Sigmoid colon (tissue), 7 donors: ENCODE results near the gene RGS7. TPM values are rescaled to one million over a fixed set of nuclear protein-coding genes. Genes with fewer than 3 reads are reported as not detected.

Source experiments
- DNase-seq: peaks from one replicate; pipeline ENCODE4 v3.0.0-alpha.2; 2019
- H3K27ac ChIP-seq, 4 donors: fragments of 200-600 bp; sonication (generic); one replicate each; pipeline ENCODE4 v1.5.1; 2016 to 2019; ENCODE audit warnings: mild to moderate bottlenecking in 1 of 4
- H3K27me3 ChIP-seq, 3 donors: fragments of 200-600 bp; sonication (generic); one replicate each; pipeline ENCODE4 v1.5.1; 2019; ENCODE audit warnings: mild to moderate bottlenecking in 1 of 3
- H3K36me3 ChIP-seq, 4 donors: fragments of 200-600 bp; sonication (generic); one replicate each; pipeline ENCODE4 v1.5.1; 2016 to 2019
- H3K4me1 ChIP-seq, 4 donors: fragments of 200-600 bp; sonication (generic); one replicate each; pipeline ENCODE4 v1.5.1; 2017 to 2019
- H3K4me3 ChIP-seq, 4 donors: fragments of 200-600 bp; sonication (generic); one replicate each; pipeline ENCODE4 v1.5.1; 2017 to 2019; ENCODE audit warnings: mild to moderate bottlenecking in 2 of 4, moderate library complexity in 1 of 4
- H3K9me3 ChIP-seq, 4 donors: fragments of 200-600 bp in 3 of 4; sonication (generic) in 3 of 4; one replicate each; pipeline versions ENCODE4 v1.5.1 to v1.6.1; 2013 to 2019
- EP300 ChIP-seq, 4 donors: sonication (generic); formaldehyde crosslinking; IDR thresholded peaks; one replicate each; pipeline ENCODE4 v1.6.1; 2017; ENCODE audit warnings: antibody characterized with exemption in 4 of 4
- POLR2A ChIP-seq, 2 donors: fragments of 450-650 bp; IDR thresholded peaks; one replicate each; pipeline ENCODE4 v1.6.1; 2016; ENCODE audit warnings: antibody characterized with exemption in 2 of 2, mild to moderate bottlenecking in 2 of 2, moderate library complexity in 2 of 2
- POLR2AphosphoS5 ChIP-seq, 4 donors: sonication (generic); formaldehyde crosslinking; IDR thresholded peaks; one replicate each; pipeline ENCODE4 v1.6.1; 2017; ENCODE audit warnings: antibody characterized with exemption in 4 of 4
- WGBS, 2 donors: extraction: QIAGEN DNeasy Blood & Tissue Kit; methylation state at CpG; one replicate each; pipeline ENCODE4 v1.1.7; 2013; 5-methylcytosine and 5-hydroxymethylcytosine counted together
- intact Hi-C: fragments of 100-400 bp; cut with DNase I; formaldehyde crosslinking; loops from one replicate; pipeline ENCODE4 v1.15.1; 2023
- polyA plus RNA-seq, 3 donors: library from polyadenylated mRNA; stranded (reverse); fragments of 200-250 nt; gene quantifications; one replicate each; pipeline ENCODE4 v1.2.3, GENCODE V29; 2013
- total RNA-seq, 4 donors: library from RNA; depleted of rRNA; stranded (reverse); fragments of >200 nt; gene quantifications; one replicate each; pipeline ENCODE4 v1.1.0, GENCODE V29; 2016
- TF ChIP-seq, protein P1 (sequence below), 4 experiments: fragments of 450-650 bp in 3 of 4; fragments of 200-600 bp in 1 of 4; IDR thresholded peaks; one replicate each; pipeline ENCODE4 v1.5.1; 2016 to 2019; ENCODE audit warnings: antibody characterized with exemption in 4 of 4, mild to moderate bottlenecking in 3 of 4, moderate library complexity in 2 of 4
- donor health status: healthy with polysubstance abuse.
- donor health status: Bipolar disorder and iron deficiency.
- donor health status: healthy.

Gene RGS7
- total and polyA plus RNA-seq, 7 donors = 0.10 to 1.8 (median 0.33) TPM; not detected in 4

DNA sequence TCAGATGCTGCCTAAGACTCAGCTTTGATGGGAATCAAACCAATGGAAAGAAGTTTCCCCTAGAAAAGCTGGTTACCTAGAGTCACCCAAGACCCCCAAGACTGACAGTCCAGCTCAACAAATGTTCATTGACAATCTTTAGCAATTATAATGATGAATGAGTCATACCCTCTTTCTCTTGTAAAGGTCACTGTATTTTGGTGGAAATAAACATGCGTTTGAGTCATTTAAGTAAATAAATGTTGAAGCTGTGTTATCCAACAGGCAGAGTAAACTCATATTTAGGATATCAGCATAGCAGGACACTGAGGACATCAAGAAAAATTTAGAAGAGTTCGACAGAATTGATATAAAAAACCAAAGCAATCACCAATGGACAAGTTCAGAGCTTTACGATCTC, 295.9 kb downstream of the RGS7 start:
- TF ChIP-seq EP300 (IDR thresholded peaks at IDR 0.05) (no peak), POLR2A (IDR thresholded peaks at IDR 0.05) (no peak), POLR2AphosphoS5 (IDR thresholded peaks at IDR 0.05) (no peak)
- TF ChIP-seq, protein P1, sequence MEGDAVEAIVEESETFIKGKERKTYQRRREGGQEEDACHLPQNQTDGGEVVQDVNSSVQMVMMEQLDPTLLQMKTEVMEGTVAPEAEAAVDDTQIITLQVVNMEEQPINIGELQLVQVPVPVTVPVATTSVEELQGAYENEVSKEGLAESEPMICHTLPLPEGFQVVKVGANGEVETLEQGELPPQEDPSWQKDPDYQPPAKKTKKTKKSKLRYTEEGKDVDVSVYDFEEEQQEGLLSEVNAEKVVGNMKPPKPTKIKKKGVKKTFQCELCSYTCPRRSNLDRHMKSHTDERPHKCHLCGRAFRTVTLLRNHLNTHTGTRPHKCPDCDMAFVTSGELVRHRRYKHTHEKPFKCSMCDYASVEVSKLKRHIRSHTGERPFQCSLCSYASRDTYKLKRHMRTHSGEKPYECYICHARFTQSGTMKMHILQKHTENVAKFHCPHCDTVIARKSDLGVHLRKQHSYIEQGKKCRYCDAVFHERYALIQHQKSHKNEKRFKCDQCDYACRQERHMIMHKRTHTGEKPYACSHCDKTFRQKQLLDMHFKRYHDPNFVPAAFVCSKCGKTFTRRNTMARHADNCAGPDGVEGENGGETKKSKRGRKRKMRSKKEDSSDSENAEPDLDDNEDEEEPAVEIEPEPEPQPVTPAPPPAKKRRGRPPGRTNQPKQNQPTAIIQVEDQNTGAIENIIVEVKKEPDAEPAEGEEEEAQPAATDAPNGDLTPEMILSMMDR (IDR thresholded peaks at IDR 0.05) = no peak
- Histone ChIP-seq H3K27me3 (no peaks in the 10 kb centered on the region), H3K9me3 (no peaks in the 10 kb centered on the region), H3K36me3 (no peaks in the 10 kb centered on the region), H3K4me3 (no peak overlapping the region), H3K4me1 (no peaks in the 10 kb centered on the region), H3K27ac (no peak overlapping the region)
- intact Hi-C loops = no loop called here
- no peak for DNase-seq
- 83 to 89% methylated on average over 3 of the region's 3 CpGs for WGBS, 2 donors

DNA sequence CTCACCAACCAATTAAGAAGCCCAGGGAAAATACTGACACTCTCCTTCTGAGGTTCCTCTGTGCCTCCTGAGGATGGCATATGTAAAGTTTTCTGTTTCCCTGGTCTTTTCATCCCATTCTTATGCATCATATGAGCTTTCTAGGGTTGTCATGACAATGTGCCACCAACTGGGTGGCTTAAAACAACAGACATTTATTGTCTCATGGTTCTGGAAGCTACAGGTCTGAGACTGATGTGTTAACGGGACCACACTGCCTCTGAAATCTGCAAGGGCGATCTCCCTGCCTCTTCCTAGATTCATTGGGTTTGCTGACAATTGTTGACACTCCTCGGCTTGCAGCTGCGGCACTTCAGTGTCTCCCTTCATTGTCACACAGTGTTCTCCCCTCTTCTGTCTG, 308.4 kb downstream of the RGS7 start:
- Histone ChIP-seq H3K27me3 (no peaks in the 10 kb centered on the region), H3K9me3 (no peaks in the 10 kb centered on the region), H3K27ac (no peak overlapping the region), H3K4me1 (no peaks in the 10 kb centered on the region), H3K4me3 (no peak overlapping the region), H3K36me3 (no peaks in the 10 kb centered on the region)
- no peak for DNase-seq
- TF ChIP-seq, protein P1 (IDR thresholded peaks at IDR 0.05) = no peak
- TF ChIP-seq POLR2A (IDR thresholded peaks at IDR 0.05) (no peak), POLR2AphosphoS5 (IDR thresholded peaks at IDR 0.05) (no peak), EP300 (IDR thresholded peaks at IDR 0.05) (no peak)
- WGBS, 2 donors = 74 to 79% methylated on average over 4 of the region's 4 CpGs
- intact Hi-C loops = no loop called here

DNA sequence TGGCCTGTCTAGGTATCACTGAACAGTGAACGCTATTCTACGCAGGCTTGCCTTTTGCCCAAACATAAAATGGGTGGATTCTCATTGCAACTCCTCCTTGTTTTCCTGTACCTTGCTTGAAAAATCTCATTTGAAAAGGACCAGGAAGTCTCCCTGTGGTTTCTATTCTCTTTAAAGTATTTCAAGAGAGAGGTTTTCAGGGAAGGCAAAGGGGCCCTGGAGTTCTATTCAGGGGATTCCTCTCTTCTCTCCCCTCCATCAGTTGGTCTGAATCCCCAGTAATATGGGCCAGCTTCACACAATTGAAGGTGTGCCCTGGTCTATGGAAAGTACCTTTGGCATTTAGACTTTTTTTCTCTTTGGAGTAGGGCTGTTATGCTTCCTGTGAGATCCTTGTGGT, 311.3 kb downstream of the RGS7 start:
- H3K27me3 ChIP-seq = no peaks in the 10 kb centered on the region
- 88 to 98% methylated on average over 2 of the region's 2 CpGs for WGBS, 2 donors
- H3K9me3 ChIP-seq = no peaks in the 10 kb centered on the region
- intact Hi-C loops = no loop called here
- H3K4me1 ChIP-seq = no peaks in the 10 kb centered on the region
- H3K27ac ChIP-seq = no peak overlapping the region
- H3K36me3 ChIP-seq = no peaks in the 10 kb centered on the region
- TF ChIP-seq EP300 (IDR thresholded peaks at IDR 0.05) (no peak), POLR2AphosphoS5 (IDR thresholded peaks at IDR 0.05) (no peak), POLR2A (IDR thresholded peaks at IDR 0.05) (no peak)
- TF ChIP-seq, protein P1 (IDR thresholded peaks at IDR 0.05) = no peak
- DNase-seq = no peak
- no peak overlapping the region for H3K4me3 ChIP-seq

DNA sequence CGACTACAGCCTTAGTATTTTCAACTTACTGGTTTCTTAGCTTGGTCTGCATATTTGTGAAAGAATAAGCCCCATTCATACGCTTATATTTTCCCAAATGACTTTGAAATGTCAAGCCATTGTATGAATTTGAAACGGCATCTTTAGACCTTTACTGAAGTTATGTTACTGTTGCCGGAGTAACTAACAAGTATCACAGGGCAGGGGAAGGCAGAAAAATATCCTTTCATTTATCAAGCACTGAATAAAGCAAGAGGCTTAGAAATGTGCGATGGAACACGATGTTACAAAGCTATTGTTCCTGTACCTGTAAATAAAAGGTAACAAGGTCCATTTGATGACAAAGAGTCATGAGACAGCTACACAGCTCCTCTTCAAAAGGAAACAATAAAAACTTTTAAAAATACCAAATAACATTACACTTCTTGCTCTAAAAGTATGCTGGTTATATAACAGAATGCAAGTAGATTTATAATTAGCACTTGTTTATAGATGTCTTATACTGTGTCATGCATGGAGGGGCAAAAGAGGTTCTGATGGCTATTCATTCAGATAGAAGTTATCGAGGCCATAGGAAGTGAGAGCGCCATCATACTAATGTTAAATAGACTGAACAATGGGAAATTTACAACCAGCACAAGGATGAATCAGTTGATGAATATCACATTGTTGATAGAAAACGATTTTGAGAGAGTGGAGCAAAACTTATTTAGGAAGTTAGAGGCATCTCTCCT, 322.6 kb downstream of the RGS7 start:
- Histone ChIP-seq H3K27ac (no peak overlapping the region), H3K4me3 (no peak overlapping the region), H3K9me3 (peaks cover 0 to 3% (median 0%) of the 10 kb centered on the region in 4 donors), H3K36me3 (no peaks in the 10 kb centered on the region), H3K4me1 (no peaks in the 10 kb centered on the region), H3K27me3 (no peaks in the 10 kb centered on the region)
- intact Hi-C loops = no loop called here
- TF ChIP-seq, protein P1 (IDR thresholded peaks at IDR 0.05) = no peak
- TF ChIP-seq EP300 (IDR thresholded peaks at IDR 0.05) (no peak), POLR2A (IDR thresholded peaks at IDR 0.05) (no peak), POLR2AphosphoS5 (IDR thresholded peaks at IDR 0.05) (no peak)
- no peak for DNase-seq
- WGBS, 2 donors = 63 to 76% methylated on average over 9 of the region's 9 CpGs

DNA sequence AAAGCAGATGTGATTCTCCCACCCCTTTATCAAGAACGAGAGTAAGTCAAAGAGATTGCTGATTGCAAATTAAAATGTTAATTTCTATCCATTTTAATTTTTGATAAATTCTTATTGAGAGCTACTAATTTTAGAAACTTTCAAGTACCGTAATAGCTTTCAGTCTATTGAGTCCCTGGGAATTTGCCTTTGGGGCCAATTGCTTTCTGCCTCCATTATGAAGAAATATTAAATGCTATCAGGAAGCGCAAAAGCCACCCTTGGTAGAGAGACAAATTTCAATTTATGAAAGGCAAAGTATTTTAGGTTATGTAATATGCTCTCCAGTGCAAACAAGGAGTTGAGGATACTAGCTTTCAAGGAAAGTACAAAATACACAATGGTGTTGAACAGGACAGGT, 332.2 kb downstream of the RGS7 start:
- no peaks in the 10 kb centered on the region for H3K36me3 ChIP-seq
- no peaks in the 10 kb centered on the region for H3K27me3 ChIP-seq
- no peak overlapping the region for H3K4me3 ChIP-seq
- TF ChIP-seq, protein P1 (IDR thresholded peaks at IDR 0.05) = no peak
- TF ChIP-seq POLR2AphosphoS5 (IDR thresholded peaks at IDR 0.05) = no peak
- no peak for TF ChIP-seq POLR2A (IDR thresholded peaks at IDR 0.05)
- no peak for TF ChIP-seq EP300 (IDR thresholded peaks at IDR 0.05)
- intact Hi-C loops = no loop called here
- 14 to 17% methylated on average over 3 of the region's 3 CpGs for WGBS, 2 donors
- no peak for DNase-seq
- no peaks in the 10 kb centered on the region for H3K9me3 ChIP-seq
- H3K4me1 ChIP-seq = no peaks in the 10 kb centered on the region
- H3K27ac ChIP-seq = no peak overlapping the region
